GM21723 (cell line): ENCODE measurements around the gene SLC24A4.
"Not testable (repeated sequence)": the region's sequence is repeated elsewhere in the genome, so short reads cannot be mapped to it uniquely, and the experiment has no call there.

ENCODE experiments used
- ATAC-seq: cut with Tn5 transposase; IDR thresholded peaks from one replicate; pipeline ENCODE4 v1.9.1; 2021; ENCODE audit warnings: mild to moderate bottlenecking, moderate library complexity; ENCODE audit not compliant: unreplicated experiment

Gene SLC24A4

GRCh38 chr14:92532490-92533163 is 209.7 kb downstream of the SLC24A4 start:
- ATAC-seq, result no peak

DNA sequence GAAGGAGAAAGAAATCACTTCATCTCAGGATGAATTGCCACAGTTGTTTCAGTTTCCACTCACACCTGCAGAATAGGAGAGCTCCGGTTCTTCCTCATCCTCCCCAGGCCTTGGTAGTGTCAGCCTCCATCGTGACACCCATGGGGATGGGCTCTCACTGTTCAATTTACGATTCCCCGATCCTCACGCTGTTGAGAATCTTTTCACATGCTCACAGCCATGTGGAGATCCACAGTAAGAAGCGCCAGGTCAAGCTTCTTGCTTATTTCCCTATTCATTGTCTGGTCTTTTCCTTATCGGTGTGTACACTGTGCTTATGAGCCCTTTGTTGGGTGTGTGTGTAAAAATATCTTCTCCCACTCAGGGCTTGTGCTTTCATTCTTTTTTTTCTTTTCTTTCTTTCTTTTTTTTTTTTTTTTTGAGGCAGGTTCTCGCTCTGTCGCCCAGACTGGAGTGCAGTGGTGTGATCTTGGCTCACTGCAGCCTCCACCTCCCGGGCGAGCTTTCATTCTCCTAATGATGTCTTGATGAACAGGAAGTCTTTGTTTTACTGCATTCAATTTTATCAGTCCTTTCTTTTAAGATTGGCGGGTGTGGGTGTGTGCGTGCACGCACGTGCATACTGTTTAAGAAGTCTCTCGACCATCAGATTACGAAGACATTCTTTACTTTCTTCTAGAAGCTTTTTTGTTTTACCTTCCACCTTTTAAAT is 212.1 kb downstream of the SLC24A4 start:
- ATAC-seq, result no peak

DNA sequence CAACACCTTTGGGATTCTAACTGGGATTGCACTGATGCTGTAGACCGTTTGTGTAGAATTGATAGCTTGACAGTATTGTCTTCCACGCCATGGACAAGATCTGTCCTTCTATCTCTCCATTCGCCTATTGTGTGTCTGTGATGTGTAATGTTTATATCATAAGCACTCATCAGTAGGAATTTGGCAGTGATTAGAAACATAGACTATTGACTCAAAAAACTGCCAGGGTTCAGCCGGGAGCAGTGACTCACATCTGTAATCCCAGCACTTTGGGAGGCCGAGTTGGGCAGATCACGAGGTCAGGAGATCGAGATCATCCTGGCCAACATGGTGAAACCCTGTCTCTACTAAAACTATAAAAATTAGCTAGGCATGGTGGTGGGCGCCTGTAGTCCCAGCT is 213.3 kb downstream of the SLC24A4 start:
- not testable (repeated sequence) for ATAC-seq

DNA sequence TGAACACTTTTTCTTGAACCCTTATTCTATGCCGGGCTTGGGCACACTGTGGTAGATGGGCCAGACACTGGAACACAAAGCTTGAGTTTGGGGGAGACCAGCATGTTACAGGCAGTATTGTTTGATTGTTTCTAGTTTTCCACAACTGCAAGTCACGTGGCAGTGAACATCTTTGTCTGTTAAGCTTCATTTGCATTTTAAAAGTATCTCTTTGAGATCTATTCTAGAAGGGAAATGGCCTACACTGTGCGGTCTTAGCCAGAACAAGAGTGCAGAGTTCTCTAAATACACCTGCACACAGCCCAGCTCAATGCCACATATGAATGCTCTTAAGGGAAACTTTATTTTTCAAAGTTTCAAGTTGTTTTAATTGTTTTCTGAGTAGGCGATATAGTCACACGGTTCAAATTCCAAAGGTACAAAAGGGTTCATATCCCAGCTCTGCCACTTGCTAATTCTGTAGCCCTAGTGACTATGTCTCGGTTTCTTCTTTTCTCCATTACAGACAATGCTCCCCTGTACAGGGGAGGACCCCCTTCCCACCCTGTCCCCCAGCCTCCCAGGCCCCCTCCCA is 215.5 kb downstream of the SLC24A4 start:
- ATAC-seq, result peak; percentile 94

DNA sequence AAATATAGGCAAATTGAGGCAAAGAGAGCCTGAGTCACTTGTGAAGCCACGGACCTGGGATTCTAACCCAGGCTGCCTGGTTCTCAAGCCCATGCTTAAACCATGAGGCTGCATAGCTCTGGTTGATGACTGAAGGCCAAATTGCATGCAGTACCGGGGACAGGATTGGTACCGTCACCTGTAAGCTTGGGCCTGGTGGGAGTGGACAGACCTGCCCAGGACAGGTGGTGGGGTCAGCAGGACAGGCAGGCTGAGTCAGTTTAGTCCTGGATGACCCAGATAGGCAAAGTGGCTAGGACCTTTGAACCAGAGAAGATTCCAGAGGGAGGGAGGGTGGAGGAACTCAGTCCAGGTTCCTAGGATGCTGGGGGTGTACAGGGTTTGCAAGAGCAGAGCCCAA is 216.5 kb downstream of the SLC24A4 start:
- no peak for ATAC-seq

- ATAC-seq, result no peak
Measured at GRCh38 chr14:92539875-92540274, 216.9 kb downstream of the SLC24A4 start.

GRCh38 chr14:92540472-92541048 is 217.6 kb downstream of the SLC24A4 start:
- ATAC-seq, result no peak

DNA sequence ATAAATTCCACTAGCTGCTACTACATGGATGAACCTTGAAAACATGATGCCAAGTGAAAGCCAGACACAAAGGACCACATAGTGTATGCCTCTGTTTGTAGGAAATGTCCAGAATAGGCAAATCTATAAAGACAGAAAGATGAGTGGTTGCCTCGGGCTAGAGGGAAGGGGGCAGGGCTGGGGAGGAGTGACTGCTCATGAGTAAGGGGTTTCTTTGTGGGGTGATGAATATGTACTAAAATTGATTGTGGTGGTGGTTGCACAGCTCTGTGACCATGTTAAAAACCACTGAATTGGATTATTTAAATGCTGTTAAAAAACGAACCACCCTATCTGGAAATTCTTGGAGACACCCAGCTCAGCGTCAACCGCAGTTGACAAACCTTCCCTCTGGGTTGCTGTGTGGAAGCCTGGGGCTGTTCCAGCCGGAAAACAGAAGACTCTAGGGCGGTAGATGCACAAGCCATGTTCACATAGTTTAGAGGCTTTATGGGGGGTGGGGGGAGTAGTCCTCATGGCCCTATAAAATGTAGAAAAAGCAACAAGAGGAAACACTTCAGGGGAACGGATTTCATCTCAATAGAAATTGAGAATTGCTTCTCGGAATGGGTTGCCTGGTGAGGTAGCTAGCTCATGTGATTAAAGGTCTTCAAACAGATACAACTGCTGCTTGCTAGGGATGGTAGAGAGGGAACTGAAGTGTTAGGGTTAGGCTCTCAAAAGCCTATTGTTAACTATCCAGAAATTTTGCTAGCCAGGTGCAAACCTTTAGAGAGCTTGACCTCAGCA is 220.0 kb downstream of the SLC24A4 start:
- no peak for ATAC-seq

DNA sequence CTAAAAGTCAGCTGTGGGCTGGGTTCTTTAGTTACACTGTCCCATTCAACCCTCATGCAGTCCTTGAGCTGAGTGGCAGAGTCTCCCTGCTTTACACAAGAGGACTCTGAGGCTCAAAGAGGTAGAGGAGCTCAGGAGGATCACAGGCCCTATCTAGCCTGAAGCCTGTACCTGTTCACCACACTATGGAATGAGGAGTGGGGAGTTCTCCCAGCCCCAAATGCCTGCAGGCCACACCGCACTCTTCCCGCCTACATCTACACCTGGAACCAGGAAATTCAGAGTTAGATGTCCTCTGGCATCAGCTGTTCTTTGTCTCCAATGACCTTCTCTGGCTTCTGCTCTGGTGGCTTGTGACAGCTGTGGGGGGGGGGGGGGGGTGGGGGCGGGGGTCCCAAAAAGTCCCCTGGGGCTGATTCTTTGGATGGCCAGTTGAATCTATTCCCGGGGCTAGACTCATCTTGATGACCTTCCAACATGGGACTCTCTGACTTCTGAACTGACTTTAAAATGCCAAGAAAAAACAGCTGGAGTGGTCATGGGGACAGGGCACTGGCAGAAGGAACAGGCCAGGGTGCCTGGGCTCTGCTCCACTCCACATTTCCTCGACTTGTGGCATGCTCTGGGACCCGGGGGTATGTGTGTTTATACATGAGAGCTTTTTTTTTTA is 221.2 kb downstream of the SLC24A4 start:
- ATAC-seq, result no peak

- no peak for ATAC-seq
Measured at GRCh38 chr14:92546347-92547053, 223.5 kb downstream of the SLC24A4 start.

DNA sequence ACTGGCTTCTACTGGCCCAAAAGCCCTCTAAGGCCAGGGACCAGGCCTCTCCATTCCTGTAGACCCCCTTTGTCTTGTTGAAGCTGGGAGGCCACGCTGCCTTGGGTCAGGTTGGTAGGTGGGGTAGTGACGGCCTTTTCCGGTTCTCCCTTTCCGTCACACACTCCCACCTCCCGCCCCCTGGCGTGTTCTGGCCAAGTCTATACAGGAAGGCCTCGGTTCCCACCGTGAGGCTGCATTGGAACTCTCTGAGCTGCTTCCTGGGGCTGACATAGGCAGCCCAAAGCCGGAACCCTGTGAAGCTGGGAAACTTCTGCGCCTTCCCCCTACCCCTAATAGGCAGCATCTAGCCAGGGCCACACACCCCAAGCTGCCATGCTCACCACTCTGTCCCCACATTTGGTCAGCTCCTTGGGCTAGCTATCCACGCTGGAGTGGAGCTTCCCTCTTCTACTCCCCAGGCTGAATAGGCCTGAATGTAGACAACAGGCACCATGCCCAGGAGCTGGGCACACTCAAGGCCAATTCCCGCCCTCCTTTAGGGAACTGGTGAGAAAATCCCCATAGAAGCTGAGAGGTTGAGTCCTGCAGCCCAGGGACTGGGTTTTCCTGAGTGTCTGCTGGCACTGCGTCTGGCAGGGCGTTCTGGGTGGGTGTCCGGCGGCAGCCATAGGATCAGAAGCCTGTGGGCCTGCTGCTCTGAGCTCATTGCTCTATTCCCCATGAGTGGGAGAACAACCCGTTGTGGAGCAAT is 226.3 kb downstream of the SLC24A4 start:
- no peak for ATAC-seq

GRCh38 chr14:92549859-92550230 is 226.9 kb downstream of the SLC24A4 start:
- no peak for ATAC-seq
